HEK293T (cell line): ENCODE measurements around the gene CACNG3.
"Not testable (repeated sequence)": the region's sequence is repeated elsewhere in the genome, so short reads cannot be mapped to it uniquely, and the experiment has no call there.

ENCODE experiments used
- CTCF ChIA-PET: fragments of 350-600 bp; formaldehyde crosslinking; extraction: SDS; loops from one replicate; lab custom pipeline; 2021; ENCODE audit warnings: antibody characterized with exemption, inconsistent platforms; lab: Yijun Ruan, JAX
- POLR2A ChIA-PET: fragments of 350-600 bp; formaldehyde crosslinking; extraction: SDS; loops from one replicate; lab custom pipeline; 2020; ENCODE audit warnings: antibody characterized with exemption, inconsistent platforms; lab: Yijun Ruan, JAX
- DNase-seq: peaks from one replicate; pipeline ENCODE4 v3.0.0; 2012; ENCODE audit warnings: mixed read lengths; ENCODE audit errors: extremely low spot score
- ARNT ChIP-seq: fragments of 450-650 bp; IDR thresholded peaks from 2 replicates; pipeline ENCODE4 v1.6.1; 2017; ENCODE audit warnings: mild to moderate bottlenecking
- BHLHE40 ChIP-seq: fragments of 450-650 bp; IDR thresholded peaks from 2 replicates; pipeline ENCODE4 v1.6.1; 2016; ENCODE audit warnings: mild to moderate bottlenecking, moderate library complexity, borderline replicate concordance
- CTBP1 ChIP-seq: fragments of 450-650 bp; IDR thresholded peaks from 2 replicates; pipeline ENCODE4 v1.6.1; 2016; ENCODE audit warnings: borderline replicate concordance
- ELF4 ChIP-seq: fragments of 450-650 bp; IDR thresholded peaks from 2 replicates; pipeline ENCODE4 v1.6.1; 2017; ENCODE audit warnings: antibody characterized with exemption
- FOXA1 ChIP-seq: fragments of 450-650 bp; IDR thresholded peaks from 2 replicates; pipeline ENCODE4 v1.6.1; 2016; ENCODE audit warnings: mild to moderate bottlenecking
- FOXK2 ChIP-seq: fragments of 450-650 bp; IDR thresholded peaks from 2 replicates; pipeline ENCODE4 v1.6.1; 2016; ENCODE audit warnings: mild to moderate bottlenecking
- FOXM1 ChIP-seq: fragments of 450-650 bp; IDR thresholded peaks from 2 replicates; pipeline ENCODE4 v1.6.1; 2017; ENCODE audit warnings: mild to moderate bottlenecking, borderline replicate concordance
- HDGF ChIP-seq: fragments of 450-650 bp; IDR thresholded peaks from 2 replicates; pipeline ENCODE4 v1.6.1; 2017; ENCODE audit warnings: antibody characterized with exemption, borderline replicate concordance
- L3MBTL2 ChIP-seq: fragments of 450-650 bp; conservative IDR thresholded peaks from 2 replicates; pipeline ENCODE4 v1.6.1; 2016; ENCODE audit warnings: mild to moderate bottlenecking
- LEF1 ChIP-seq: fragments of 450-650 bp; IDR thresholded peaks from 2 replicates; pipeline ENCODE4 v1.6.1; 2017; ENCODE audit warnings: mild to moderate bottlenecking, borderline replicate concordance
- NFRKB ChIP-seq: fragments of 450-650 bp; IDR thresholded peaks from 2 replicates; pipeline ENCODE4 v1.6.1; 2016; ENCODE audit warnings: mild to moderate bottlenecking, moderate library complexity
- SP1 ChIP-seq: fragments of 450-650 bp; IDR thresholded peaks from 2 replicates; pipeline ENCODE4 v1.6.1; 2017
- SUZ12 ChIP-seq: fragments of 450-650 bp; IDR thresholded peaks from 2 replicates; pipeline ENCODE4 v1.6.1; 2016; ENCODE audit warnings: mild to moderate bottlenecking
- TARDBP ChIP-seq: fragments of 450-650 bp; IDR thresholded peaks from 2 replicates; pipeline ENCODE4 v1.6.1; 2016
- ZNF384 ChIP-seq: fragments of 450-650 bp; IDR thresholded peaks from 2 replicates; pipeline ENCODE4 v1.6.1; 2016
- TF ChIP-seq, protein P1 (sequence below): fragments of 450-650 bp; IDR thresholded peaks from 2 replicates; pipeline ENCODE4 v1.6.1; 2016

Gene CACNG3

DNA sequence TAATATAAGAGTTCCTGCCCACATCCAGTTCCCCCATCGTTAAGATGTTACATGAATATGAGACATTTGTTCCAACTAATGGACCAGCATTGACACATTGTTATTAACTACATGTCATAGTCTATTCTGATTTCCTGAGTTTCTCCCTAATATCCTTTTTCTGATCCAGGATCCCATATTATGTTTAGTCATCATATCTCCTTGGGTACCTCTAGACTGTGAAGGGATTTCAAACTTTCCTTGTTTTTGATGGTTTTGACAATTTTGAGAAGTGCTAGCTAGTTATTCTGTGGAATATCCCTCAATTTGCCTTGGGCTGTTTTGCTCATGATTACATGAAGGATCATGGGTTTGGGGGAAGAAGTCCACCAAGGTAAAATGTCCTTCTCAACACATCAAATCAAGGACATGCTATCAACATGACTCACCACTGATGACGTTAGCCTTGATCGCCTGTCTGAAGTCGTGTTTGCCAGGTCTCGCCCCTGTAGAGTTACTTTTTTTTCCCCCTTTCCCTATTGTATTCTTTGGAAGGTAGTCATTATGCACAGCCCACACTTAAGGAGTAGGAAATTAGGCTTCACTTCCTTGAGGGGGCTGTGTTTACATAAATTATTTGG lies 42.5 kb downstream of the CACNG3 start:
- ChIA-PET POLR2A (no interaction called here), CTCF (no interaction called here)
- DNase-seq = no peak
- TF ChIP-seq FOXM1 (no peak), ELF4 (no peak), ZNF384 (no peak), CTBP1 (no peak), HDGF (no peak), SUZ12 (no peak), L3MBTL2 (no peak), NFRKB (no peak), ARNT (no peak)

DNA sequence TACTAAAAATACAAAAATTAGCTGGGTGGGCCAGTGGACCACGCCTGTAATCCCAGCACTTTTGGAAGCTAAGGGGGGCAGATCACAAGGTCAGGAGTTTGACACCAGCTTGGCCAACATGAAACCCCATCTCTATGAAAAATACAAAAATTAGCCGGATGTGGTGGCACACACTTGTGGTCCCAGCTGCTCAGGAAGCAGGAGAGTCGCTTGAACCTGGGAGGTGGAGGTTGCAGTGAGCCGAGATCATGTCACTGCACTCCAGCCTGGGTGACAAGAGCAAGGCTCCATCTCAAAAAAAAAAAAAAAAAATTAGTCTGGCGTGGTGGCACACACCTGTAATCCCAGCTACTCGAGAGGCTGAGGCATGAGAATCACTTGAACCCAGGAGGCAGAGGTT lies 44.6 kb downstream of the CACNG3 start:
- POLR2A ChIA-PET, CTCF ChIA-PET, DNase-seq: not testable (repeated sequence)

DNA sequence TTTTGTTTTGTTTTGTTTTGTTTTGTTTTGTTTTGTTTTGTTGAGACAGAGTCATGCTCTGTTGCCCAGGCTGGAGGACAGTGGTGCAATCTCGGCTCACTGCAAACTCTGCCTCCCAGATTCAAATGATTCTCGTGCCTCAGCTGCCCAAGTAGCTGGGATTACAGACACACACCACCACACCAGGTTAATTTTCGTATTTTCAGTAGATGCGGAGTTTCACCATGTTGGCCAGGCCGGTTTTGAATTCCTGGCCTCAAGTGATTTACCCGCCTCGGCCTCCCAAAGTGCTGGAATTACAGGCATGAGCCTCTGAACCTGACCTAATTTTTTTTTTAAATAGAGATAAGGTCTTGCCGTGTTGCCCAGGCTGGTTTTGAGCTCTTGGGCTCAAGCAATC lies 46.5 kb downstream of the CACNG3 start:
- no peak for DNase-seq
- no peak for TF ChIP-seq TARDBP
- TF ChIP-seq ZNF384 = no peak
- no peak for TF ChIP-seq CTBP1
- no peak for TF ChIP-seq ARNT
- TF ChIP-seq BHLHE40 = no peak
- TF ChIP-seq L3MBTL2 = no peak
- TF ChIP-seq FOXK2 = no peak
- TF ChIP-seq ELF4 = no peak
- no peak for TF ChIP-seq SP1
- no peak for TF ChIP-seq HDGF
- no peak for TF ChIP-seq NFRKB
- no peak for TF ChIP-seq FOXM1
- TF ChIP-seq FOXA1 = no peak
- TF ChIP-seq, protein P1, sequence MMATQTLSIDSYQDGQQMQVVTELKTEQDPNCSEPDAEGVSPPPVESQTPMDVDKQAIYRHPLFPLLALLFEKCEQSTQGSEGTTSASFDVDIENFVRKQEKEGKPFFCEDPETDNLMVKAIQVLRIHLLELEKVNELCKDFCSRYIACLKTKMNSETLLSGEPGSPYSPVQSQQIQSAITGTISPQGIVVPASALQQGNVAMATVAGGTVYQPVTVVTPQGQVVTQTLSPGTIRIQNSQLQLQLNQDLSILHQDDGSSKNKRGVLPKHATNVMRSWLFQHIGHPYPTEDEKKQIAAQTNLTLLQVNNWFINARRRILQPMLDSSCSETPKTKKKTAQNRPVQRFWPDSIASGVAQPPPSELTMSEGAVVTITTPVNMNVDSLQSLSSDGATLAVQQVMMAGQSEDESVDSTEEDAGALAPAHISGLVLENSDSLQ = no peak
- no peak for TF ChIP-seq LEF1
- TF ChIP-seq SUZ12 = no peak
- ChIA-PET CTCF (no interaction called here), POLR2A (no interaction called here)

DNA sequence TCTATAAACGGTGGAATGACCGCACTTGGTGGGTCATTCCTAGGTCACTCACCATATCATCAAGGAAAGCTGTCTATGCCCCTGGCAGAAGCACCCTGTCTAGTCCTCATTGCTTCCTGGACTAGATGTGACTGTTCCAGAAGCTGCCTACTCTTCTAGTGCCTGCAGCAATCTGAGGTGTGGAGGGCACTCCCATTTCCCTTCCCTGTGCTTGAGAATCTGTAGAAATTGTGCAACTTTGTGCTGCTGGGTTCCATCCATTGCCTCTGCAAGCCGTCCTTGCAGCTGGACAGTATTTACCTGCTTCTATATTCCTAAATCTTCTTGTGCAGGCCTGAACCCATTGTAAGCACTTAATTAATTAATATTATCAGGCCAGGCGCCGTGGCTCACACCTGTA lies 52.1 kb downstream of the CACNG3 start:
- TF ChIP-seq, protein P1 = no peak
- TF ChIP-seq FOXA1 (no peak), ZNF384 (no peak), FOXM1 (no peak), BHLHE40 (no peak), HDGF (no peak), NFRKB (no peak), FOXK2 (no peak), ARNT (no peak), LEF1 (no peak), L3MBTL2 (no peak)
- ChIA-PET CTCF (no interaction called here), POLR2A (no interaction called here)
- no peak for DNase-seq

DNA sequence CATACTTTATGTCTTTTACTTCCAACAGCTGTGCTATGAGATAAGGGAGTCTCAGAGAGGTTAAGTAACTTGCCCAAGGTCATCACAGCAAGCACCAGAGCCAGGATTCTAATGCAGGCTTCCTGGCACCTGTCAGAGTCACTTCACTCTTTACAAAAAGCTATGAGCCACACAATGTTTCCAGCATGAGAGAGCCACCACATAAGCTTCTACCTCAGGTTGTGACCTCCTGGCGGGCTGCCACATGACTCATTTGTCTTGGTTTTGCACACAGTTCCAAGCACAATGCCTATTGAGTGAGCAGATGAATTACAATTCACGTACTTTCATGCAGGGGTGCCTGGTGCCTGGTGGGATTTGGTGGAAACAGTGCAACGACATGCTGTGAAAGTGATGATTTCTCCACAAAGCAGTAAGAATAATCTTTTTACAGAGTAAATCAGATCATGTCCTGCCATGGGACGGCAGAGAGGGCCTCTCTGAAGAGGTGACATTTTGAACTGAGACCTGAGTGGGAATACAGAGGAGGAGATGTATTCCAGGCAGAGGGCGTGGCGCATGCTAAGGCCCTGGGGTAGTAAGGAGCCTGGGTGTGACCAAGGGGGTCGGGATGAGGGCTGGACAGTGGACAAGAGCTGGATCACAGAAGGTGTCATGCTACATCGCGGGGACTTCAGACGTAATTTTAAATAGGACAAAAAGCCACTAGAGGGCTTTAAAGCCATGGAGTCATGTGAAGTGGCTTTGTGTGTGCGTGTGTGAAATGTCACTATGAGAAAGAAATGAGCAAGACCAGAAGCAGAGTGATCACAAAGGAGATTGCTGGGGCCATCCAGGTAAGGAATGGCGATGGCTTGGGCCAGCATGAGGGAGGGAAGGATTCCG lies 53.4 kb downstream of the CACNG3 start:
- ChIA-PET POLR2A (no interaction called here), CTCF (interaction anchor here (1.0 kb wide), 1 partner anchor 219 kb away, joined by 4 read pairs; no protein-coding TSS in a partner anchor)
- no peak for DNase-seq
- TF ChIP-seq SP1 (no peak), ARNT (no peak), SUZ12 (no peak), FOXA1 (no peak), HDGF (no peak)
- TF ChIP-seq, protein P1 = no peak

DNA sequence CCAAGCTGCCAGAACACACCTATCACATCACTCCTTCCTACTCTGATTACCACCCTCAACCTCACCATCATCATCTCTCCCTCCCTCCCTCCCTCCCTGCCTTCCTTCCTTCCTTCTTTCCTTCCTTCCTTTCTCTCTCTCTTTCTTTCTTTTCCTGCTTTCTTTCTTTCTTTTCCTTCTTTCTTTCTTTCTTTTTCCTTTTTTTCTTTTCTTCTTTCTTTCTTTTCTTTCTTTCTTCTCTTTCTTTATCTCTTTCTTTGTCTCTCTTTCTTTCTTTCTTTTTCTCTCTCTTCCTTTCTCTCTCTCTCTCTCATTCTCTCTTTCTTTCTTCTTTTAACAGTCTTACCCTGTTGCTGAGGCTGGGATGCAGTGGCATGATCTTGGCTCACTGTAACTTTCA lies 59.2 kb downstream of the CACNG3 start:
- ChIA-PET POLR2A (no interaction called here), CTCF (no interaction called here)
- TF ChIP-seq LEF1 (no peak), SP1 (no peak), ZNF384 (no peak), FOXA1 (no peak), ELF4 (no peak), TARDBP (no peak), NFRKB (no peak), BHLHE40 (no peak), ARNT (no peak), CTBP1 (no peak), FOXM1 (no peak)
- TF ChIP-seq, protein P1 = no peak
- no peak for DNase-seq
